HG03521 (cell line): ENCODE measurements around the gene SPATA18.
"Not testable (repeated sequence)": the region's sequence is repeated elsewhere in the genome, so short reads cannot be mapped to it uniquely, and the experiment has no call there.

Experiments used
- ATAC-seq: cut with Tn5 transposase; IDR thresholded peaks from one replicate; pipeline ENCODE4 v1.9.1; 2021; ENCODE audit warnings: mild to moderate bottlenecking, moderate library complexity; ENCODE audit not compliant: unreplicated experiment

The SPATA18 gene

DNA sequence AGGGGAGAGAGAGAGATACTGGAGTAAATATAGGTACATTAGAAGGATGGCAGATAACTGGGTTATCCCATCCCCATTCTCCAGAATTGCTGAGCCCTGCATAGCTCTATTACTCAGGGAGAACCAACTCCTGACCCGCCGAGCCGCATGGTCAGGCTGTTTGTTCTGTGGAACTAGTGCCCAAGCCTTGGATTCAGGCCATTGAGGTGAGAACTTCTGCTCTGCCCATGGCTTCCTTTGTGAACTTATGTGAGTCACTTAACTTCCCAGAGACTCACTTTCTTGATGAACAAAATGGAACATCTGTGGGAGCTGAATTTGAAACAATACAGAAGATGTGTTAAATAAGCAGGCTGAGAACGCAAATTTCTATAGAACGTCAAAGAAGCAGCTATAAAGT lies 54.2 kb downstream of the SPATA18 start:
- ATAC-seq, result no peak

DNA sequence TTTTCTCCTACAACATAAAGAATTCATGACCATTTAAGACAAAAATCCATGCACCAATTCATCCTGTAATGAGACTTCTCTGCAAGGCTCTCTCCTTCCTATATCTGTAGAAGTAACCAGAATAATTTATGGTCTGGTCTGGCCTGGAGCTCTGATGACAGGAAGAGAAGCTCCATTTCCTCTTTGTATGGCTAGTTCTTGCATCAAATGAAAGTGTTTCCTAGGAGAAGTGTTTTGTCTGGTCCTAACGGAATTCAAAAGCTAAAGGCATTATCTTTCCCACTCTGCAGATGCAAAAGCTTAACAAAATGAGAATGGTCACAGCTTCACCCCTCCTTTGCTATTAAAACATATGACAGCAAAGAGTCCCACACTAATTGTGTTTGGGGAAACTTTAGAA lies 55.1 kb downstream of the SPATA18 start:
- no peak for ATAC-seq

DNA sequence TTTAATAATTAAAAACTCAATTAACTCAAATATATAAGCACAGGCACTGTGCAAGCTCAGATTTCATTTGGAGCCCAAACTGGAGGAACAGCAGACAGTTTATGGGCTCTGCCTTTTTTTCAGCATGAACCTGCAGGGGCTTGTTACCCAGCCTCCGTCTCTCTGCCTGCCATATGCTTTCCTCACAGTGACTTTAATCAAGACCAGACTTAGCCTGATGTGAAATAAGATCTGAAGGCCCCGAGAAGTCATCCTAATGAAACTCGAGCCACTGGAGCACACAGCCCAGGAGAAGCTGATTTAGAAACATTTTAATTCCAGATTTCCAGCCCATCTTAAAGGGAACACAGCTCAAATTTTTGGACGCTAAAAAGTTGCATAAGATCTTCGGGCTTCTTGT lies 55.6 kb downstream of the SPATA18 start:
- ATAC-seq, result no peak

DNA sequence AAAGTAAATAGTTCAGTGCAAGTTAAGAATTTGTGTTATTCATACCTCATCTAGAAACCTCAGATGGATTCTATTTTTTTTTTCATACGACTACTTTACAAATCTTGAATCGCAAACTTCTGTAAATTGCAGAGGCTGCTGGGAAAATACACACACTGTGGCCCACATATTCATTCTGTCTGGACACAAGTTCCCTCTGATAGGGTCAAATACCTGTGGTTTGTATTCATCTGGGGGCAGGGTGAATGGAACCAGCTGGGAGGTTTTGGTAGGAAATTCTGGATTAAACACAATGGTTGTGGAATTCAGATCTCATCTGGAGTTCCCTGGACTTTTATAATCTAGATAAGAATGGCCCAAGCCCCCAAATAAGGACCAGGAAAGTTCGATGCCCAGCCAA lies 56.2 kb downstream of the SPATA18 start:
- ATAC-seq, result no peak

DNA sequence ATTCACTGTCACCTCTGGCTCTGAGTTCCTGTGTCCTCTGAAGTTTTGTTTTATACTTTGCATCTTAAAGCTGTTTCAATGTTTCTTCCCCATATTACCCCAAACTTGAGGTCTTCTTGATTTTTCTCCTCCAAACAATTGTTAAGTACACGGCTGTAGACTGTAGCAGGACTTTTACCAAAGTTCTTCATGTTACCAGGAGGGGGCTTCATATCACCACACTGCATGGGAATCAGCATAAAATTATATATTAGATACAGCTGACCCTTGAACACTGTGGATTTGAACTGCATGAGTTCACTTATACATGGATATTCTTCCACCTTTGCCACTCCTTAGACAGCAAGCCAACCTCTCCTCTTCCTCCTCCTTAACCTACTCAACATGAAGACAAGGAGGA lies 56.6 kb downstream of the SPATA18 start:
- ATAC-seq, result no peak

DNA sequence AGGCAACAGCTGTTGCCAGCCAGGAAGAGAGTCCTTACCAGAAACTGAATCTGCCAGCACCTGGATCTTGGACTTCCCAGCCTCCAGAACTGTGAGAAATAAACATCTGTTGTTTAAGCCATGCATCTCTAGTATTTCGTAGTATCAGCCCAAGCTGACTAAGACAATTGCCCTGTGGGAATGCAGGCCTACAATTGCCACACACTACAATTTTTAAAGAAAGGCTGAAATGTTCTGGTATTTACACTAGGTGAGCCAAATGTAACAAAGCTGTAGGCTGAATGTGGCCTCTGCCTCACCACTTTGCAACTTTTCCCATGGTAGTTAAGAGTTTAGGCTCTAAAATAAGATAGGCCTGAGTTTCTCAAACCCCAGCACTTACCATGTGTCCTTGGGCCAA lies 59.1 kb downstream of the SPATA18 start:
- no peak for ATAC-seq

DNA sequence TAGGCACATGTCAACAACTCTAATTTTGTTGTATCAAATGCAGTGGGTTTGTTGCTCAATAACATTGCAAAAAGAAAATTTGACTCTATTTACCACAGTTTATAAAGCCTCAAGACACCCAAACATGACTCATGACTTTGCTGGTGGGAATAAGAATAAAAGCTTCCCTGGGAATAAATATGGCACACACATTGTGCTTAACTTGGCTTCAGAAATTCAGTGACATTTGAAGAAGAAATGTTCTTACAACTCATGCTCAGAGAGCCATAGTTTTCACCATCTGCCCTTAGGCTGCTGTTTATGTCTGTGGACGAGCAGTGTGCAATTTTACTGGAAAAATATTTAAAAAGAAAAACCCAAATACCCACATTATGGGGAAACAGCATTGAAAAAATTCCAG lies 60.9 kb downstream of the SPATA18 start:
- ATAC-seq, result no peak

DNA sequence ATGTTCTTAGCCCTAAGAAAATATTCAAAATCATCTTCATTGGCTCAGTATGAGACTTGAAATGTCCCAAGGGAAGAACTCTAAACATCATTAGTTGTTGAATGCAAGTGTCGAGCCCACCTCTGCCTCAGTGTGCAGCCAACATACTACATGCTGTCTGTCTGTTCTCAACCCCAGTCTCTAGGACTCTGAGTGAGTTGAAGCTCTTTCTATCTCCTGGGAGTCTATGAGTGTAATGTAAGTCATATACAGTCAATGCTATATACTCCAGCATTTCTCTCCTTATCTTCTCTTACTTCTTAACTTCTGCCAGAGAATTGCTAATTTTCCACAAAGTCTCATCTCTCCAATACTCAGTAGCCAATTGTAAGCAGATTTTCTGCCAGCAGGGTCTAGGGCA lies 61.3 kb downstream of the SPATA18 start:
- no peak for ATAC-seq

DNA sequence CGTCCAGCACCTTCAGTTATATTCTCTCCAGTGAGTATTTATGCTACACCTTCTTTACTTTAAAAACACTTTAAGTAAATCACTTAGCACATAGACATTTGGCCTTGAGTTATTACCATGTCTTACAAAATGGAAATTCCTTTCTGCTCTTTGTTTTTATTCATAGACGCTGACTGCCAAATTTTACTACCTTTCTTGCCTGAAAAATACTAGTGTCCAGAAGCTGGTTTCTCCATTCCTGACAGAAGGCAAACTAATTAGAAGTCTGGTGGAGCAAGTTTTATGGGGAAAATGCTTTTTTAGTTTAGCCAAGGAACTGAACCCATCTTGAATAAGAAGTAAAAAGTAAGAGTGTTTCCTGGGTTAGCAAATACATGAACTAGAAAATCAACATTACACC lies 65.5 kb downstream of the SPATA18 start:
- ATAC-seq, result no peak

DNA sequence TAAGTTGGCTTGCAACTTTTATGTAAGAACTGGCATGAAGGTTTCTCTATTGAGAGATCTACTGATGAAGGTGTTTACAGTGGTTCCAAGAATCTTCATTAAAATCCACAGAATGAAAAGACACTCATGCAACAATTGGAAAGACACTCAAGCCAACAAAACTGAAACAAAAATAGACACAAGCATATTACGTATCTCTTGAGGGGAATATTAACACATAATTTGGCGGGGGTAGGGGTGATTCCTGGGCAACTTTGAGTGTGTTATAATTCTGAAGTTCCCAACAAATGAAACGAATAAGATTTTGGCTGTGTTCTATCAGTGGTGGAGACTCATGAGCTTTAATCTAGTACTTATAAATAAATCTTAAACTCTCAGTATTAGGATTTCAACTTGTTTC lies 75.1 kb downstream of the SPATA18 start:
- no peak for ATAC-seq

DNA sequence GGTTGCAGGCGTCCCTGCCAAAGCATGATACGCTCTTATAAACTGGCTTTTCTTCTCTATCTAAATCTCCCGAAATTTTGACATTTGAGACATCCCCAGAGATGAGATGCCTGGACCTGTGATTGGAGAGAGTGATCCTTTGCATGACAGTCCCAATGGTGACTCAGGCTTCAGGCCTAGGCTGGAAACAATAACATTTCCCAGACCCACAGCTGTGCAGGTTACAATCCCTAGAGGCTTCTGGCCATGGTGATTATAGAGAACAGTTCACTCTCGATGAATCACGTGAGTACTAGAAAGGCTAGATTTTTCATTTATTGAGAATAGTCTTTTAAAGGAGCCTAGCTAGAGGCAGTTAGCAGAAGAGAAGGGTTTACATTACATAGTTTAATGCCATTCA lies 75.9 kb downstream of the SPATA18 start:
- no peak for ATAC-seq

DNA sequence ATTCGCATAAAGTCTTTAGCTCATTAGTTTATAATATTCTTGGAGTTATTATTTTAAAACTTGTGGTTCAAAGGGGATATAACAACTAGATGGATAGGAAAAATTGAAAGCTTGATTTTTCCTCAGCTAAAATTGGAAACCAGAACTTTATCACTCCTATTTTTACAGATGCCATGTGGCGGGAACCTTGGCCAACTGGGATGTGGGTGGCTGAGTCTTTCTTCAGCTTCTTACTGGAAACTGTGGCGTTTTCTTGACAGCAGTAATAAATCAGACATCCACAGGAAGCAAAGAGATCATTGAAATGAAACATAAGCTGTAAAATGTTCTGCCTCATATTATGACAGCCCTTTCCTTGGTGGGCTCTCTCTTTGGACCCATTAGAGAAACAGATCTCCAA lies 84.1 kb downstream of the SPATA18 start:
- no peak for ATAC-seq

DNA sequence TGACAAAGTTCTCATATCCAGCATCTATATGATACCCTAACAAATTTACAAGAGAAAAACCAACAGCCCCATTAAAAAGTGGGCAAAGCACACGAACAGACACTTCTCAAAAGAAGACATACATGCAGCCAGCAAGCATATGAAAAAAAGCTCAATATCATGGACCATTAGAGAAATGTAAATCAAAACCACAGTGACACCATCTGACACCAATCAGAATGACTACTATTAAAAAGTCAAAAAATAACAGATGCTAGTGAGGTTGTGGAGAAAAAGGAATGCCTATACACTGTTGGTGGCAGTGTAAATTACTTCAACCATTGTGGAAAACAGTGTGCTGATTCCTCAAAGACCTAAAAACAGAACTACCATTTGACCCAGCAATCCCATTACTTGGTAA lies 86.0 kb downstream of the SPATA18 start:
- not testable (repeated sequence) for ATAC-seq

DNA sequence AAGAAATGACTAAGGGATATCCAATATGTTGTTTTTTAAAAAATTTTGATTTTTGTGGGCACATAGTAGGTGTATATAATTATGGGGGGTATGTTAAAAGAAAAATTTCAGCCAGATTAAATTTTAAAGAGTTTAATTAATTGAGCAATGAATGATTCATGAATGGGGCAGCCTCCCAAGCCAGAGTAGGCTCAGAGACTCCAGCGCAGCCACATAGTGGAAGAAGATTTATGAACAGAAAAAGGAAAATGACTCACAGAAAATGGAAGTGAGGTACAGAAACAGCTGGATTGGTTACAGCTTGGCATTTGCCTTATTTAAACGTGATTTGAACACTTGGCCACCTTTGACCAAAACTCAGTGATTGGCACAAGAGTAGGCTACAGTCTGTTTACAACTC lies 91.7 kb downstream of the SPATA18 start:
- no peak for ATAC-seq

DNA sequence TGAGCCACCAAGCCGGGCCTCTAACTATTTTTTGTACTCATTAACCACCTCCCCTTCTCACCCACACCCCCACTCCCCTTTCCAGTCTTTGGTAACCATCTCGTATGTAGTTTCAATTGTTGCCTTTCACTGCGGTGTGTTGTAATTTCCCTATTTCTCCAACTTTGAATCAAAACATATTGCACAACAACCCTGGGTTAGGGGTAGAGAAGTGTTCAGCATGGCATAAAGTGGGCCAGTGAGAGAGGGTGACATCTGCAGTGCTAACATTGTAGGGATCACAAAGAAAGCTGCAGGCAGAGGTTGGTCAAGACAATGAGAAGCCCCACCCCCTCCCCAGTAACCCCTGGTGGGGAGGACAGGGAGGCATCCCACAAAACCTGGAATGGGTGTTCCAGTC lies 92.7 kb downstream of the SPATA18 start:
- no peak for ATAC-seq

DNA sequence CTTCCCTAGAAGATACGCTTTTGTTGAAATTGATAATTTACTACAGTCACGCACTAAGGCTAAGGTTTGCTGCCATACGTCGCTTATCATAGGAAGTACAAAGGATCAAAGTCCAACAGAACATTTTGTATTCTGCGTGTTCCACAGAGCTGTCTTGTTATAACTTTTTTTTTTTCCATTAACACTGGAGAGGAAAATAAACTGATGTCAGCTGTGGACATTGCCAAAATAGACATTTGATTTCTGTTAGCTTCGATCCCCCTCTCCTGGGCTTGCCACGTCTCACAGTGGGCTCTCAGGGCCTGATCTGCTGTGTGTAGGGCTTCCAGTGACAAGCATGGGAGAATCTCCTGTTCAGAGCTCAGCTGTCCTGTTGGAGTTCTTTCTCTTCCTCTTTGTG lies 93.3 kb downstream of the SPATA18 start:
- ATAC-seq, result no peak
